ENCODE data around the gene FSTL4.

FSTL4 gene

DNA sequence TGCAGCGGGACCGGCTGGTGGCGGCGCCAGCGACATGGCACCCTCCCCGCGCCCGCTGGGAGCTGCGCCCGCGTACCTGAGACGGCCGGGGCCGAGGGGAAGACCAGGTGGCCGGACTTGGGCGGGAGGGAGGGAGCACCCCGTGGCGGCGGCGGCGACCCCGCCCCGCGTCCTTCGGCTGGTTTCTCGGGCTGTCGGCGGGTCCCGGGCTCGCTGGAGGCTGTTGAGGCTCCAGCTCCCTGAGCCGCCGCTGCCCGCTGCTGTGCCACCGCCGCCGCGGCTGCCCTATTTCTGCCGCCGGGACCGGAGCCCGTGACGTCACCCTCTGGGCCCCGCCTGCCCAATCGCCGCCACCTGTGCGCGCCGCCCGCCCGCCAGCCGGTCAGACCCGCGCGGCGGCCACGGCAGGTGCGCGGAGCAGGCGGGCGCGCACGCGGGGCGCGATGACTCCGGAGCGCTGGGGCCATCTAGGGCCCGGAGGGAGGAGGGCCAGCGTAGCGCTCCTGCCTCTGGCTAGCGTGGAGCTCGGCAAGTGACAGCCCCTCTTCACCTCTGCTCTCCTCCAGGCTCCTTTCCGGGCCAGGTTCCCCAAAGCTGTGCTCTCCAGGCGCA, at the start of gene FSTL4:
Gene FSTL4 (minus strand): TSS at position 293 of the 612 bp plus-strand sequence.
- DNase-seq (ENCODE audit: low read depth in 1 of 2, low spot score in 1 of 2): peak in 1 of 2 donors; percentile 10

- DNase-seq (ENCODE audit: low read depth in 1 of 2, low spot score in 1 of 2): no peak
These were observed 49.0 kb upstream of the FSTL4 start for GRCh38 chr5:133661389-133661788.

DNA sequence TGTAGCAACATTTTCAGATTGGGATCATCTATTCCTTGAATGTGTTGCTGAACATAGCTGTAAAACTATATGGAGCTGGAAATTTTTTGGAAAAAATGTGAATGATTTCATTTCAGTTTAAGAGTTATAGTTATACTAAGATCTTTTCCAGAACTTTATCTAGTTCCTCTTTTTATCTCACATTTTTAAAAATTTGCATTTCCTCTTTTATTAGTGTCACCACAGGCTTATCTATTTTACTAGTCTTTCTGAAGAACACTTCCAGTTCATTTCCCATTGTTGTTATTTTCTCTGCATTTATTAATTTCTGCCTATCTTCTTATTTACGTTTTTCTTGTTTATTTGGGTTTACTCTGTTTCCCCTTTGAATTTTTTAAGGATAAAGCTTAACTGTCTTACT, 46.0 kb upstream of the FSTL4 start:
- no peak for DNase-seq (ENCODE audit: low read depth in 1 of 2, low spot score in 1 of 2)

GRCh38 chr5:133657036-133657435, 44.7 kb upstream of the FSTL4 start:
- DNase-seq (ENCODE audit: low read depth in 1 of 2, low spot score in 1 of 2): no peak

DNA sequence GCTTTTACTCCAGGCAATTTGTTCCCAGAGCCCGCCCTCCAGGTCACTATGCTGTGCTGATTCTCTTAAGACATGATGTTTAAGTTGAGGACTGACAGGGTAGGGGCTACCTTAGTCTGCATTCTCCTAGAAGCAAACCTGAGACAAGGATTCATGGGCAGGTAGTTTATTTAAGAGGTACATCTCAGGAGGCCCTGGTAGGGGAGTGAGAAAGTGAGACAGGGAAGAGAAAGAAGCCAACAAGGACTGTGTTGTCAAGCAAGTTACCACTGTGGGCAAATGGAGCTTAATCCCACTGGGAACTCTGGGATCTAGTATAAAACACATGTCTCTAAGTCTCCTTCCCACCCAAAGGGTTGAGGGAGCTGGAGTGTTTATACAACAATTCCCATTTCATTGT, 43.6 kb upstream of the FSTL4 start:
- no peak for DNase-seq (ENCODE audit: low read depth in 1 of 2, low spot score in 1 of 2)

GRCh38 chr5:133653760-133654049, 41.4 kb upstream of the FSTL4 start:
- DNase-seq (ENCODE audit: low read depth in 1 of 2, low spot score in 1 of 2): no peak

DNA sequence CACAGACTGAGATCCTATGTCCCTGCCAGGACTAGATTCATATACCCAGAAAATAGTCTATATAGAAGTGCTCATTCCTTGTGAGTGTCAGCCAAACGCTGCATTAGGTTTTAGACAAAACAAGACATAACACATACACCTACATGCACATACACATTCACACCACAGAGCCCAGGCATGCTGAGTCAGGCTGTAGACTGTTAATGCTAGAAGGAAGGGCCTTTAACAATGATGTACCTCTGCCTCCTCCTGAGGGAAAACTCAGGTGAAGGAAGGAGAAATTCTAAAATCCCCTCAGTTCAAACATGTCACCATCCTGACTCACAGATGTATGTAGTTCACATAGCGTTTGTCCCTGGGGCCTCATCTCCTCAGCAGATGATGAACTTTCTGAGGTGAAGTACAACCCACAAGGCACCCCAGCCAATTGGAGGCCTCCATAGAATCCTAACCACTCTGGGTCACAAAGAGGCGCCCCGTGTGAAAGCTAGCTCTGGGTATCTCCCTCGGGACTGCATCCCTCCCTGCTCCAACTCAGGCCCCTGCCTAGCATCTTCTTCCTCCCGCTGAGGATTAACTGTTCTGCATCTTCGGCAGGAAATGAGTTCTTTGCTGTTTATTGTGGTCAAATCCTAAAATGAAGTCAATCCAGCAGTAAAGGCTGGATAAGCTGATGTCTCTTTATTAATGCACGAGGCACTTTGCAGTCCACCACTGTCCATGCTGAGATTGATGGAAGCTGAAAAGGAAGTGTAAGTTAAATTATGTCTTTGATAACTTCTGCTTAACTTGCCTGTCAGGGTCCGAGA, 40.8 kb upstream of the FSTL4 start:
- no peak for DNase-seq (ENCODE audit: low read depth in 1 of 2, low spot score in 1 of 2)

DNA sequence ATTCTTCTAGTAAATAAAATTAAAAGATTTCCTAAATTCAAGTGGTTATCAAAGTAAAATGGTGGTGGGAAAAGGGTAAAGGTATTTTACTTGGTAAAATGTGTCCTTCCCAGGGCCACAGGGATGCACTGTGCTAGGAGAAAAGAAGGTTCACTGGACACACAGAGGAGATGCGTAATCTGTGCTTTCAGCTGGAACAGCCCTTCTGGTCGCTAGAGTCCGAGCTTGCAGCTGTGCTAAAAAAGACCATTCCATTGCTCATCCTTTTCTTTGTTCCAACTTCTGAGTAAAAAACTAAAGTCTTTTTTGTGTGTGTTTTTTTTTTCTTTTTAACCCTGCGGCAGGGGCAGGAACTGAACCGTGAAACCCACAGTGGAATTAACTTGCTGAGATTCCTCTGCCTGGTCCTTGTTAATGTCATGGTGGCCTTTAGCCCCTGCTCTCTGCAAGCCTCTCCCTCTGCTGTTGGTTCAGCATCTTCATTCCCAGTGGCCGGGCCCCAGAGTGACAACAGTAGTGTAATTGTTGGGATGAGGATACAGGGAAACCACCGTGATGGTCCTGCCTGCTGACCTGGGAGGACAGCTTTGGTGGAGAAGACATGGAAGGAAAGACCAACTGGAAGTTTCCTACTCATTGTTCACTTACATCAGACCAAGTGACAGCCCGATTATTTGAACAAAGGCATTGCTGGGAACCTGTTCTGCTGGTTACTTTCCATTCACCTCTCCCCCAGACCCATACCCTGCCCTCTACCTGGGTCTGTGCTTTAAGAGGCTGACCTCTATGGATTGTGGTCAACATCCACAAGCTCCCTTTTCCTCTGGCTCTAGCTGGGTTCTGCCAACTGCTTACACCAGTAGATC, 31.9 kb upstream of the FSTL4 start:
- no peak for DNase-seq (ENCODE audit: low read depth in 1 of 2, low spot score in 1 of 2)

- DNase-seq (ENCODE audit: low read depth in 1 of 2, low spot score in 1 of 2): no peak
These were observed 31.0 kb upstream of the FSTL4 start for GRCh38 chr5:133643365-133643764.

DNA sequence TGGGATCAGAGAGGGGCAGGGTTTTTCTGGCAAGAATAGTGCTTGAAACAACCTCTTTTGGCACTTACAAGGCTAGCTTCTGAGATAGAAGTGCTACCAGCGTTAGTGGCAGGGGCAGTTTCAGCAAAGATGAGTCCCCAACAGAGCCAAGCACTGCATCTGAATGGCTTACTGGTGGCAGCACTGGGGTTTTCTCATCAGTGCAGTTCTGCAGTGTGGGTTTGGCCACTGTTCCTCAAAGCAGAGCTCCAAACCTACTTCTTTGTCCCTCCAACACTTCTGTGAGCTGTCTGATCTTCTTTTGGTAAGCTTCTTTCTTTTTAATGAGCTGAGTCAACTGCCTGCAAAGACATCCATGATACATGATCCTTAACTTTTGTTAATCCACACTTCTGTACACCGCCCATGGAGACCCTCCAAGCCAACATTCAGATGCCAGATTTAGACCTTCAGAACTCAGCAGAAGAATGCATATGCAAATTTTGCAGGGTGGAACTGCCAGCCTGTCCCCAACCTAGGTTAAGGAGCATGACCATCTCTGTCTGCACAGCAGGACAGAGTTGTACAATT, 29.9 kb upstream of the FSTL4 start:
- no peak for DNase-seq (ENCODE audit: low read depth in 1 of 2, low spot score in 1 of 2)

DNA sequence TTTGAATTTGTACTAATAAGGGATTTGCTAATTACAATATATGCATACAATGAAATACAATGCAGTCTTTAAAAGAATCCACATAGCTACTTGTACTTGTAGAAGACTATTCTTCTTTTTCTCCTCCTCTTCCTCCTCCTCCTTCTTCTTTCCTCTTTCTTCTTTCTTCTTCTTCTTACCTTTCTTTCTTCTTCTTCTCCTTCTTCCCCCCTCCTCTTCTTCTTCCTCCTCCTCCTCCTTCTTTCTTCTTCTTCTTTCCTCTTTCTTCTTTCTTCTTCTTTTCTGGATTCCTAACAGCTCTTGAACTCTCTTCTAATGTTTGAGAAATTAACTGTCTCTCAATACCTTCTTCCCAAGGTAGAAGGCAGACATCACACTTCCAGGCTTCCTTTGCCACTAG, 29.3 kb upstream of the FSTL4 start:
- no peak for DNase-seq (ENCODE audit: low read depth in 1 of 2, low spot score in 1 of 2)

DNA sequence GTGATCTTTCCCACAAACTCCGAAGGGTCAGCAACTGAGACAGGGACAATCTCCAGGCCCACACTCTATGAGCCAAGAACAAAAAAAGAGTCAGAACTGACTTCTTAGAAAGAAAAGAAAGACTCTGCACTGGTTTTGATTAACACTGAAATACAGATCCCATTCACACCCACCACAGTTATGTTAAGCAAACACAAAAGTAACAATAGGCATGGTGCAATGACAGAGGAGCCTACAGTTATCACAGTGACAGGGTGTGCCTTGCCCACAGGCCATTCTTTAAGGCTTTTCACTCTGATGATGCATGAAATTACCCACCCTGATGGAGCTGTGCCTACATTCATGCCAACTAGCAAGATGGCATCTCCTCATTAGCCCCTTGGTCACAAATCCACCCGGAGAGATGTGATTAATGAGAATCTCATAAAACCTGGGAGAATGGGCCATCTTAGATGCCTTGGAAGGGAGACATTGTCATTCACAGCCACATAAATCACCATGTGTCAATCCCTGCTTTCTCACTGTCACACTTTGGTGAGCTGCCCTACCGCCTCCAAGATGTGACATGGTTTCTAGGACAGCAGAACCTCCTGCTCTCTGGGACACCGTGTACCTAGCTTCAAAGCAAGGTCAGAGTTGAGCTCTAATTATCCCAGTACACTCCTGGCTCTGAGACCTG, 27.6 kb upstream of the FSTL4 start:
- no peak for DNase-seq (ENCODE audit: low read depth in 1 of 2, low spot score in 1 of 2)

GRCh38 chr5:133638436-133638835, 26.1 kb upstream of the FSTL4 start:
- DNase-seq (ENCODE audit: low read depth in 1 of 2, low spot score in 1 of 2): no peak

- DNase-seq (ENCODE audit: low read depth in 1 of 2, low spot score in 1 of 2): no peak
These were observed 24.9 kb upstream of the FSTL4 start for GRCh38 chr5:133637206-133637605.

DNA sequence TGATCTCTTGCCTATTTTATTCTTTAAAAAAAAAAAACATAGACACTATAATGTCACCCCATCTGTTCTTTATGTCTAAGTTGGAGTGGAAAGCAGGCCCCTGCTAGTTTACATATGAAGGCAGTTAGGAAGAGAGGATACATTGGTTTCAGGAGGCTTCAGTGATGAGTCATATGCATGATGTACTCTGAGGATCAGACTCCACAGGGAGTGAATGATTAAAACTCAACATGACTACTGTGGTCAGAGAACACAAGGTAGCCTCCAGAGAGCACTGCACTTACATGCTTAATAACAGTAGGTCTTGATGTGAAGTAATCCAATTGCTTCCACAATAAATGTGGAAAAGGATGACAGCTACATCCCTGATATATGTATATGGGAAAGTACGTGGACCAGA, 22.7 kb upstream of the FSTL4 start:
- no peak for DNase-seq (ENCODE audit: low read depth in 1 of 2, low spot score in 1 of 2)

DNA sequence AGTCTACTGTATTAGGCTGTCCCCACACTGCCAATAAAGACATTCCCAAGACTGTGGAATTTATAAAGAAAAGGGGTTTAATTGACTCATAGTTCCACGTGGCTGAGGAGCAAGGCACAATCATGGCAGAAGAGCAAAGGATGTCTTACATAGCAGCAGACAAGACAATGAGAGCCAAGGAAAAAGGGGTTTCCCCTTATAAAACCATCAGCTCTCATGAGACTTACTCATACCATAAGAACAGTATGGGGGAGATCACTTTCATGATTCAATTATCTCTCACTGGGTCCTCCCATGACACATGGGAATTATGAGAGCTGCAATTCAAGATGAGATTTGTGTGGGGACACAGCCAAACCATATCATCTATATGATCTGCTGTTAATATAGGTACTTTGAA, 14.8 kb upstream of the FSTL4 start:
- no peak for DNase-seq (ENCODE audit: low read depth in 1 of 2, low spot score in 1 of 2)

DNA sequence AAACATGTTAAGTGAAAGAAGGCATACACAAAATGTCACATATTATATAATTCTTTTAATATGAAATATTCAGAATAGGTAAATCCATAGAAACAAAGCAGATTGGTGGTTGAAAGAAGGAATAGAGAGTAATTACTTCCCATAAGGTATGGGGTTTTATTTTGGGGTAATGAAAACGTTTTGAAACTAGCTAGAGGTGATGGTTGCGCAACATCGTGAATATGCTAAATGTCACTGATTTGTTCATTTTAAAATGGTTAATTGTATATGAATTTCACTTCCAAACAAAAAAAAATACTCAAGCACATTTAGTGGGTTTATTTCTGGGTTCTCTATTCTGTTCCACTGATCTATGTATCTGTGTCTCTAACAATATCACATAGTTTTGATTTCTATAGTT, 12.0 kb upstream of the FSTL4 start:
- DNase-seq (ENCODE audit: low read depth in 1 of 2, low spot score in 1 of 2): no peak

DNA sequence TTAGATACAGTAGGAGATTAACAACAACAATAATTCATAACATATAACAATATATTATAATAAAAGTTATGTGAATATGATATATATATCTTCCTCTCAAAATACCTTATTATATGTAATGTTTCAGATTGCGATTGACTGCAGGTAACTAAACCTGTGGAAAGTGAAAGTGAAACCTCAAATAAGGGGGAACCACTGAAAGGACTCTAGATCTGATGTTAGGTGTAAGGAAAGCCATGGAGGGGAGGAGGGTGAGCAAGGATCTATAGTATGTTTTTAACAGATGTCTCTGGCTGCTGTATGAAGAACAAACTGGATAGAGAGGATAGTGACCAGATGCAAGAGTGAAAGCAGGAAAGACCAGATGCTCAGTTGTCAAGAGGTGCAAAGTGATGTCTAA, 5.8 kb upstream of the FSTL4 start:
- DNase-seq (ENCODE audit: low read depth in 1 of 2, low spot score in 1 of 2): no peak

DNA sequence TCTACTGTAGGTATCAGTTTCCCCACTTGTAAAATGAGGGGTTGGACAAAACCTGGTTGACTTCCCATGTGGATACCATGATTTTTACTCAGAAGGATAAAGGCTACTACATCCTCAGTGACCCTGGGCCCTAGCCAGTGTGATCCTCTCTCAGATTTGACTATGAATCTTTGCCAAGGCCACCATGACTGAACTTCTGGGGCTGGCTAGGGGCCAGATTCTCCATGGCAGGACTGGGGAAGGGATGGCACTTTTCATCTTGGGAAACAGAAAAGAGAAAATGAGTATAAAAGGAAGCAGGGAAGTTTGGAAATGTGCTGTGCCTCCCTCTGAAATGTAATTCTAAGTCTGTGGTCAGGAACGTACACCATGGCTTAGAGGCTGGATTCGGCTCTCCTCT, 1.4 kb upstream of the FSTL4 start:
- DNase-seq (ENCODE audit: low read depth in 1 of 2, low spot score in 1 of 2): no peak

DNA sequence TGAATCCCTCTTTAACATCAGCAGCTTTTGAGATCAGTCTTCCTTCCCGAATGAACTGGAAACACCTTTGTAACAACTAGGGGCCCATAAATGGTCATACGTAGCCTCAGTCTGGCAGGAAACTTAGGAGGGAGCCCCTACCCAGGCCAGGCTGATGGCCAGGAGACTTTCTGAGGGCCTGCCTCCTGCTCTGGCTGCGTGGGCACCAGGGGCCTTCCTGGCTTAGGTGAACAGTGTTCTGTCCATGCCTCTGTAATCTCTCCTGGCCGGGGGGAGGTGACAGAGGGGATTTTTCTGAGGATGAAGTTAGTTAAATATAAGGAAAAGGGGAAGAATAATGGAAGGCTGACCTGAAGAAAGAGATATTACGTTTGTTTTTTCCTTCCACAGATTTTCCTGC, 843 bp upstream of the FSTL4 start:
- DNase-seq (ENCODE audit: low read depth in 1 of 2, low spot score in 1 of 2): no peak
